Measurements from ENCODE around the gene PPP6R2.

DNA sequence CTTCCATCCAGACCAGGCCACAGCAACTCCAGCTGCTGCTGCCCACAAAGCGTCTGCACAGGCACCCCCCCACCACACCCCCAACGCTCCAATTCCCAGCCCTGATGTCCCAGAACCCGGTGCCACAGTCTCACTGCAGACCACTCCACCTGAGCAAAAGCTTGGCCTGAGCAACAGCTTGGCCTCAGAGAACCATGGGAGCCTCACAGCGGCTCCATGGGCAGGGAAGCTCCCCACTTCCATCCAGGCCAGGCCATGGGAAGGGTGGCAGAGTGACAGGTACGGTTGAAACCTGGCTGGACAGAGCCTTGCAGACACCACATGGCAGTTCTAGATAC, 48.8 kb upstream of the PPP6R2 start:
- no peak for TF ChIP-seq POLR2A (IDR thresholded peaks at IDR 0.05; ENCODE audit: low read depth, low read length)
- TF ChIP-seq POLR2AphosphoS5 (IDR thresholded peaks at IDR 0.05; ENCODE audit: low read depth, low read length), result no peak
- no peak for TF ChIP-seq SPI1 (IDR thresholded peaks at IDR 0.05; ENCODE audit: low read depth, low read length)
- no peak for TF ChIP-seq PAX5 (IDR thresholded peaks at IDR 0.05; ENCODE audit: insufficient read depth, low read length, severe bottlenecking)
- TF ChIP-seq TAF1 (IDR thresholded peaks at IDR 0.05; ENCODE audit: low read depth, low read length), result no peak
- no peak for TF ChIP-seq POU2F2 (IDR thresholded peaks at IDR 0.05; ENCODE audit: low read depth, low read length)

All from GM12891 (cell line).